22Rv1 (cell line): ENCODE data around the gene TFF2.

Experiments
- H3K27ac ChIP-seq: fragments of 450-650 bp; 2 replicates; pipeline ENCODE4 v1.5.1; 2017
- CTCF ChIP-seq: fragments of 450-650 bp; IDR thresholded peaks from 2 replicates; pipeline ENCODE4 v1.5.1; 2017; ENCODE audit warnings: mild to moderate bottlenecking
- ZFX ChIP-seq: fragments of 450-650 bp; IDR thresholded peaks from 2 replicates; pipeline ENCODE4 v1.6.1; 2017; ENCODE audit warnings: antibody characterized with exemption, borderline replicate concordance

Gene TFF2

GRCh38 chr21:42343963-42344510 is 6.8 kb downstream of the TFF2 start:
- no peak overlapping the region for H3K27ac ChIP-seq
- TF ChIP-seq ZFX (no peak), CTCF (no peak)

- H3K27ac ChIP-seq = no peak overlapping the region
- TF ChIP-seq CTCF (no peak), ZFX (no peak)
Observed at GRCh38 chr21:42343556-42343955, 7.2 kb downstream of the TFF2 start.

GRCh38 chr21:42343101-42343500 is 7.7 kb downstream of the TFF2 start:
- H3K27ac ChIP-seq = no peak overlapping the region

GRCh38 chr21:42341776-42342542 is 8.8 kb downstream of the TFF2 start:
- TF ChIP-seq CTCF (no peak), ZFX (no peak)
- no peak overlapping the region for H3K27ac ChIP-seq

More at GRCh38 chr21:42343101-42343500, 7.7 kb downstream of the TFF2 start:
- TF ChIP-seq CTCF = no peak
- no peak for TF ChIP-seq ZFX

GRCh38 chr21:42340187-42341050 is 10.4 kb downstream of the TFF2 start:
- TF ChIP-seq ZFX (no peak), CTCF (no peak)
- H3K27ac ChIP-seq = no peak overlapping the region

GRCh38 chr21:42338729-42339715 is 11.8 kb downstream of the TFF2 start:
- no peak overlapping the region for H3K27ac ChIP-seq
- TF ChIP-seq CTCF = no peak
- TF ChIP-seq ZFX = no peak
